GM21576 (cell line): ENCODE results near the gene VPS35.
A peak's percentile ranks its signal among the peaks of the same experiment; 100 is the strongest.
"Not testable (repeated sequence)": the region's sequence is repeated elsewhere in the genome, so short reads cannot be mapped to it uniquely, and the experiment has no call there.

Experiments used
- ATAC-seq: cut with Tn5 transposase; IDR thresholded peaks from one replicate; pipeline ENCODE4 v1.9.1; 2021; ENCODE audit warnings: mild to moderate bottlenecking, moderate library complexity; ENCODE audit not compliant: unreplicated experiment

The VPS35 gene

DNA sequence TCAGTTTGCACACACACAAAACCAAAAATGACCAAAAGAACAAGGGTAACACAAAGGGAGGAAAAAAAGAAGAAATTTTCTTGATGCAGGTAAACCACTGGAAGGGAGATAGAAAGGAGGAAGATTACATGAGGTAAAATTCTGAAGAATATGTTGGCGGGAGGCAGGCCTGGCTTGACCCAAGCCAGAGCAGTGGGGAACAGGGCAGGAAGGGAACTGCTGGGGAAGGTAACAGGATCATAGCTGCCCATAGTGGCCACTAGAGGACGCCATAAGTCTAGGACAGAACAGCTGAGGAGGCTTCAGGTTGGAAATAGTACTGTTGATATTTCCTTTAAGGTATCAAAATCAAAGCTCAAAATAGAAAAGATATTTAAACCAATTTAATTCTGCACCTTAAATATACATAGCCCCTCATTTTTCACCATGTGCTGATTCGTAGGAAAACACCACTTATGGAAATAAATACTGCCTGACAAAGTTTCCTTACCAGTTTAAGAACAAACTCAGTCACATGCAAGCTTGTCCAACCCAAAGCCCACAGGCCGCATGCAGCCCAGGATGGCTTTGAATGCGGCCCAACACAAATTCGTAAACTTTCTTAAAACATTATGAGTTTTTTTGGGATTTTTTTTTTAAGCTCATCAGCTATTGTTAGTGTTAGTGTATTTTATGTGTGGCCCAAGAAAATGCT lies 15.5 kb downstream of the VPS35 start:
- ATAC-seq, result peak; percentile 78

DNA sequence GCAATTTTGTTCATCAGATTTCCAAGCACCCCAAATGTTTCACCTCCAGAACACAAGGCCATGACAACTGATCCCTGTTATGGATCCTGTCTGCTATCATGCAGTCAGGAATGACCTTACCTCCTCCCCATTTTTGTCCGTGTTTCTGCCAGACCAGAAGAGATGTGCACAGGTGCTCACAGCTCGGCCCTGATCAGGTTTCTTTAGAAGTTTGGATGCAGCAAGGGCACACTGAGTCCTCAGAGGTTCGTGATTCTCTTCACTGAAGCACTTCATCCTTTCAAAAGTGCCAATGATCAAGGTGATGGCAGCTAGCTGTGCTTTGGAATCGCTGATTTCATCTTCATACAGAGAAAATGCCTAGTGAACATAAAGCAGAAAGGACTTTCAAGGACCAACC lies 26.9 kb downstream of the VPS35 start:
- ATAC-seq, result no peak

DNA sequence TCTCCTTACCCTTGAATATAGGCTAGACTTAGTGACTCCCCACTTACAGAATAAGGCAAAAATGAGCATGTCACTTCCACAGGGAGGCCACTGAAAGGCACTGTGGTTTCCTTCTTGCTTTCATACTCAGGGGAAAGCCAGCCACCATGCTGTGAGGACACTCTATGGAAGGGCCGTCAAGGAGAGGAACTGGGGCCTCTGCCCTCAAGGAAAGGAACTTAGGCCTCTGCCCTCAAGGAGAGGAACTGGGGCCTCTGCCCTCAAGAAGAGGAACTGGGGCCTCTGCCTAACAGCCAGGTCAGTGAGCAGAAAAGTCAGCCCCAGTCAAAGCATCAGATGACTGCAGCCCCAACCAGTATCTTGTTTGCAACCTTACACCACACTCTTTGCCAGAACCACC lies 30.1 kb downstream of the VPS35 start:
- peak; percentile 94 for ATAC-seq

DNA sequence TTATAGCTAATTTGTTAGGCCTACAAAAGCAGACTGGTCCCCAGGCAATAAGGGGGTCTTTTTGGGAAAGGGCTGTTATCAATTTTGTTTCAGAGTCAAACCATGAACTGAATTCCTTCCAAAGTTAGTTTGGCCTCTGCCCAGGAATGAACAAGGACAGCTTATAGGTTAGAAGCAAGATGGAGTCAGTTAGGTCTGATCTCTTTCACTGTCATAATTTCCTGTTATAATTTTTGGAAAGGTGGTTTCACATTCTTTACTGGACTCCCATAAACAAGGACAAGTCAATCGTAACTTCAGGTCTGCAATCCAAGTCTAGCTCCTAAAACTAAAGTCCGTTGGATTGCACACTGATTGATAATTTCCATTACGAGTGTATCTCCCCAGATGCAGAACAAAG lies 37.7 kb downstream of the VPS35 start:
- ATAC-seq, result no peak

DNA sequence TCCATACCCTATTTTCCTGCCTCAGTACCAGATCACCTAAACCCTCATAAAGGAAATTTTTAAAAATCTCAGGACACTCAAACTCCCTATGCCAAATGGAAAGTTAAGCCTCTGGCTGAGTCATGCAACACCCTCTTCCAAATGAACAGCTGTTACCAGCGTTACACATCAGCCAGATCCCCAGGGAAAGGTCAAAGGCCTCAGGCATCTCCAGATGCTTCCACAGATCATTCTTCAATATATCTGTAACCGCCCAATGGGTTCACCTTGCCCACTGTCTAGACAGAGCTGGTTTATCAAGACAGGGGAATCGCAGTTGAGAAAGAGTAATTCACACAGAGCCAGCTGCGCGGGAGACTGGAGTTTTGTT lies 38.7 kb downstream of the VPS35 start:
- no peak for ATAC-seq

DNA sequence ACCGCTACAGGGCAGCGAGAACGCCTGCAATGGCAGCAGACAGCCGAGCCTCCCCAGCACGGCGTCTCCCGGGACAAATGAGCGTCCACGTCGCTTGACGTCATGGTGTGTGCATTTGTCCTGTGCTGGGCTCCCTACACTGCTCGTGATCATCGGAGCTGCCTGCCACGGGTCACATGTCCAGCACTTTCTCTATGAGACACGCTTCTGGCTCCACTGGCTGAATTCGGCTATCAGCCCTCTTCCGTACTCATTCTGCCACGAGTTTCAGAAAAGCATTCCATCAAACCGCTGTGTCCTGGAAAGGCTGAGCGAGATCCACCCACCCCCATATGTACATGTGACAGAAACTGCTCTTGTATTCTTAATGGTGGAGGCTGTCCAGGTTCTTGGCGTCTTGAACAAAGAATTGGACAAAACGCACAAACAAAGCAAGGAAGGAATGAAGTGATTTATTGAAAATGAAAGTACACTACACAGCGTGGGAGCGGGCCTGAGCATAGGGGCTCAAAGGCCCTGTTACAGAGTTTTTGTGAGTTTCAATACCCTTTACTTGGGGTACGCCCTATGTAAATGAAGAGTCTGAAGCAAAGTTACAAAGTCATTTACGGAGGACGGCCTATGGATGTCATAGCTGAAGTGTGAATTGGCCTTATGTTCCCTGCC lies 39.3 kb downstream of the VPS35 start:
- ATAC-seq, result no peak

DNA sequence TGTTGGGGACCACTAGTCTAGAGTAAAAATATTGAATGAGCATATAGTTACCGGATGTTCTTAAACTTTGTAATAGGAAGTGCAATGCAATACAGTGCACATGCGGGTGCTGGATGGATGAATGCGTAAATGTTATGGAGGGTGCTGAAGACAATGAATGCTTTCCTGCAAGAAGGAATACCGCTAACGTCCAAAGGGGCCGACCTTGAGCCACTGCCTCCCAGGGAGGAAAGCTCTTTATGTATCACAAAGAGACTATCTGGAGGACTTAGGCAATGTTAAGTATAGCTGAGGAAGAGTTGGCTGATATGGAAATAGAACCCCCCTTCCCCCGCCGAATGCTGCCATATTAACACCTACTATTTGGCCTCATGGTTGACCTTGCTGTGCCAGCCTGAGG lies 40.3 kb downstream of the VPS35 start:
- ATAC-seq, result no peak

DNA sequence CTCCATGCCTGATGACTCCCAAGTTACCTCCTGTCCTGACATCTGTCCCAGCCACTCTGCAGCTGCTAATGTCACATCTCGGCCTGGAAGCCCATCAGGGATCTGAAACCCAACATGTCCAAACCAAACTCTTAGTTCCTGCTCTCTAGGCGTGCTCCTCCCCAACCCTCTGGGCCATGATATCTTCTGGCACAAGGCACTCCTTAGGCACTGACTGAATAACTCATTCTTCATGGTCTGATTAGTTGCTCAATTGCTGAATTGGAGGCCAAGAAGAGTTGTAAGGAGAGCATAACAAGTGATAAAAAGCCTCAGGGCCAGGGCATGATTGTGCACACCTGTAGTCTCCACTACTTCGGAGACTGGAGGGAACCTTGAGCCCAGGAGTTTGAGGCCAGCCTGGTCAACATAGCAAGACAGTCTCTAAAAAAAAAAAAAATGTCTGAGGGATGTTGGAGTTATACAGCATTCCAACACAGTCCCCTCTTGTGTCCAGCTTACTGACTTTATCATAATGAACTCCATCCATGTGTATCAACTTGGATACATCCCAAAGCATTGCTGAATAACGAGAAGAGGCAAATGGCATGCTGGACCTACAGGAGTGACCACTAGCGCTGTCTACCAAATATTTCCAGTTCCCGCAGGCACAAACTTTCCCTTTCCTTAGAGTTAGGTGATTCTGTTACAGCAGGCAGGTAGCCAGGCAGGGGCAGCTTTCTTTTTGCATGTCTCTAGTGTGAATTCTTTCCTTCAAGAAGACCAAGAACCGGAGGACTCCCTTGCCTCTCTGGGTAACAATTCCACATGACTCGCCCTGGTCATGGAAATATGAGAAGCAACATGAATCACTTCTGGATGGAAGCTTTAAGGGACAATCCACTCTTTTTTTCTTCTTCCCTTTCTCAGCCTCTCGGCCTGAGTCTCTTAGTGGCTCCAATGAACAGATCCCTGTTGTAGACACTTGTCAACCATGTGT lies 49.7 kb downstream of the VPS35 start:
- no peak for ATAC-seq

DNA sequence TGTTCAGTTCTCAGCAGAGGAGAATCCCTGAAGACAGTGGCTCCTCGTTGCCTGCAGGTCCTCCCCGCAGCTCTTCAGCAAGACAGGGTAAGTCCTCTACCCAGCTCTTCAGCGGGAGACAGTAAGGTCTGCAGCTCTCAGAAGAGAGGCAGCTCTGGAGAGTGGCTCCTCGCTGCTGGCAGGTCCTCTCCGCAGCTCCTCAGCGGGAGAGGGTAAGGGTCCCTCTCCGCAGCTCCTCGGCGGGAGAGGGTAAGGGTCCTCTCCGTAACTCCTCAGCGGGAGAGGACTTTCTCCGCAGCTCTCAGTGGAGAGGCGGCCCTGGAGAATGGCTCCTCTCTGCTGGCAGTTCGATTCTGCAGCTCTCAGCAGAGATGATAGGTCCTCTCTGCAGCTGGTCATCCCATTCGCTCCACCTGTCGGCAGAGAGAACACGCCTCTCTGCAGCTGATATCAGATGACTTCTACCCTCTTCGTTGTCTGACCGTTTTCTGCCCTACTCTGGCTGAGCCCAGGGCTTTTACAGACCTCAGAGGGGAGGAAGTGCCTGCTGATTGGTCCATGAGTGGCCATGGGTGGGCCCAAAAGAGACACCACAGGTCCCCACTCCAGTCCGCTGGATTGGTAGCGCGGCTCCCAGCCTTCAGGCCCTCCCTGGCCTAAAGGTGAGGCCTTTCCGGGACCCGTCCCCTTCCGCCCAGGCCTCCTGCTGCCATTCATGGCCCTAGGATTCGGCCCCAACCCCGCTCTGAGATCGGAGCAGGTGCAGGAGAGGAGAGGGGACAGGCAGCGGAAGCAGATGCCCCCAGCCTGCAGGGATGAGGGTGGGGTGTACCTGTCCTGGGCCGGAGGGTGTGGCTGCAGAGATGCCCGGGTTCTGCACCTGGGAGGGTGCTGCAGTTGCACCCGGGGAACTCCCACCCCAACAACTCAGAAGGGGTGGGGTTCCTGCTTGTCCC lies 55.9 kb downstream of the VPS35 start:
- ATAC-seq, result no peak

DNA sequence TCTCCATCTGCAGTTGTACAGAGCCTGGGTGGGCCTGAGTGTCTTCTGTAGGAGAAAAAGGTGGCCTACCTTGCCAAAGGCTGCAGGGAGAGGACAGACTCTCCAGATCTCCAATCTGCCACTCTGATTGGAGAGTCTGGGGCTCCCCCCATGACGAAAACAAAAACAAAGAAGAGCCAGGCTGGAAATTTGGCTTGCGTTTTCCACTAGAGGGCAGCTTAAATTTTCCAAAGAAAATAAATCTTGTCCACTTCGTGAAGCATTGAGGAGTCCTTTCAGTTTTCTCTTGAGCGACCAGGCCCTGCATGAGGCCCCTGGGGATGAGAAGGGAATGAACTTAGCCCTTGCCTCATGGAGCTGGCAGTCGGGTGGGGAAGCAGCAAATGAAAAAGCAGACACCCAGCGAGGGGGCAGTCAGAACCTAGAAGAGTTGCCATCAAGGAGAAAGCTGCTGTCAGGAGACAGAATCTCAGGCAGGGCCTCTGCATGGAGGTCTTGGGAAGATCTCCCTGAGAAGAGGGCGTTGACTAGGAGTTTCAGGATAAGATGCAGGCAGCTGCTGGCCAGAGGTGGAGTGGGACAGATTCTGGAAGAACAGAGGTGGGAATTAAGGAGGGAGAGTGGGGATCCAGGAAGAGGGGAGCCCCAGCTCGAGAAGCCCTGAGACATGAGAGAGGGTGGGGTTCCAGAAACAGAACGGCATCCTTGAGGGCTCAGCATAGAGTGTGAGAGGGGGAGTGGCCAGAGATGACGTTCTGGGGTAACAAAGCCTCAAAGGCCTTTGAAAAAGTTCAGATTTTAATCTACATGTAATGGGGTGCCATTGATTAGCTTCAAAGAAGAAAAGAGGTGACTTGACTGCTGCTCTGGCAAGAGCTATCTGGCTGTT lies 59.4 kb downstream of the VPS35 start:
- no peak for ATAC-seq

DNA sequence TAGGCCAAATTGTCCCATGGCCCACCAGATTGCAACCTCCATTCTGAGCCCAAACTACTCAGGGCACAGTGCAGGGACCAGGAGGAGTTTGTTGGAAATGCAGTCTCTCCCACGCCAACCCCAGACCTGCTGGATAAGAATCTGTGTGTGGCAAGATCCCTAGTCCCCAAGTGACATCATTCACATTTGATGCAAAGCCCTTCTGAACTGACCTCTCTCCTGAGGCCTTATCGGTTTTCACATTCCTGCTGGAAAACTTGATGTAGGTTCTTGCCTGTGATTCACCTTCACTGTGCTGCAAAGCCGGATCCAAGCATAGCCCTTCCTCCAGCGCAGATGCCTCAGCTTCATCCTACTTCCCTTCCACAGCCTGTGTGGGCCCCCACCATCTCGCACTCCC lies 61.2 kb downstream of the VPS35 start:
- ATAC-seq, result no peak

DNA sequence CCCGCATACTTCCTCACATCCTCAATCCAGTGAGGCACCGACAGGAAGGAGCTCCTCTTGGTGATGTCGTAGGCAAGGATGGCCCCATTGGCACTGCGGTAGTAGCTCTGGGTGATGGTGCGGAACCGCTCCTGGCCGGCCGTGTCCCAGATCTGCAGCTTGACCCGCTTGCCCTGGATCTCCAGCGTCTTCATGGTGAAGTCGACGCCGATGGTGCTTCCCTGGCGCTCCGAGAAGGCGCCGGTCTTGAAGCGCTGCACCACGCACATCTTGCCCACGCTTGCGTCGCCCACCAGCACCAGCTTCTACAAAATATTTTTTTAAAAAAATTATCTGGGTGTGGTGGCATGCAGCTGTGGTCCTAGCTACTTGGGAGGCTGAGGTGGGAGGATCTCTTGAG lies 62.3 kb downstream of the VPS35 start:
- ATAC-seq, result not testable (repeated sequence)

DNA sequence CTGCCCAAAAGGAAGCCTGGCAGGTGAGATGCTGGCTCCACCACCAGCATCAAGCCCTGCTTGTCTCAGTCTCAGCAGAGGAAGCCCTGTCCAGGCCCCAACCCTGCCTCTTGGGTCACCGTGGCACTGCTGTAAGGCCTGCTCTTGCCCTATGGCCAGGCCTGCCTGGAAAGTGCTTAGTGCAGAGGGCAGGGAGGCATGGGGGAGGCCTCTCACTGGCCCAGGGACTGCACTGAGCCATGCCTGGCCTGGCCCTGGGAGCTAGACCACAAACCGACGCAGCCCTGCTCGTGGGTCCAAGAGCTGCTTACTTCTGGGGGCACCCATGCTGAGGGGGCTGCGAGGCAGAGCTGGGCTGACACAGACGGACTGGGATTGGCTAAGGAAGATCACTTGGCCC lies 64.1 kb downstream of the VPS35 start:
- ATAC-seq, result not testable (repeated sequence)

DNA sequence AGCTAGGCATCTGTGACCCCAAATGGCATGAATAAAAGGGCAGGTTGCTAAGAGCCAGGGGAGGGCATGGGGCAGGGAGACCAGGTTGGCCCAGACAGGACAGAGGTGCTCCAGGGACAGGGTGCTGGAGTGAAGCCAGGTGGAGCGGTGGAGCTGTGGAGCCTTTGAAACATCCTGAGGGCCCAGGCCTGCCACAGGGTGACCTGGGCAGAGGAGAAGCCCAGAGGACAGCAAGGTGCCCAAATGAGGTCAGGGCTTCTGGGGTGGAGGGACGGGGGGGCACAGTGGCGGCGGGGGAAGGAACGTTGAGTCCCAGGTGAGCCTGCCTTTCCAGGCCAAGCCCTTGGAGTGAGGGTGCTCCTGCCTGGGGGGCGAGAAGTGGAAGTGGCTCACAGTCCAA lies 65.3 kb downstream of the VPS35 start:
- not testable (repeated sequence) for ATAC-seq

DNA sequence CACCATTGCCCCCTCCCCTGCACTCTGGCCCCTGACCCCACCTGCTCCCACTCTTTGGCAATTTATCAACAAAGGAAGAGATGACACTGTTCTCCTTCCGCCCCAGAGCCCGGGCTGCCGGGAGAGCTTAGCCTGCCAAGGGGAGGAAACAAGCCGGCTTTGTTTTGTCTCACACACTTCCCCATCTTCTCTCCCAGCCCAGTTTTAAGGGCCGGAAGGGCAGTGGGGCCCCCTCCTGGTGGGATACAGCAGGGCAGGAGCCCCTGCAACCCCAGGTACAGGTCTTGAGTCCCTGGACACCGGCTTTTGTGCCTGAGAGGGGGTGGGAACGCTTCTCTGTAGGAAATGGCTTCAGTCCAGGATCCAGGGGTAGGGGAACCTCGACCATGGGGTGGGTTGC lies 65.7 kb downstream of the VPS35 start:
- not testable (repeated sequence) for ATAC-seq

DNA sequence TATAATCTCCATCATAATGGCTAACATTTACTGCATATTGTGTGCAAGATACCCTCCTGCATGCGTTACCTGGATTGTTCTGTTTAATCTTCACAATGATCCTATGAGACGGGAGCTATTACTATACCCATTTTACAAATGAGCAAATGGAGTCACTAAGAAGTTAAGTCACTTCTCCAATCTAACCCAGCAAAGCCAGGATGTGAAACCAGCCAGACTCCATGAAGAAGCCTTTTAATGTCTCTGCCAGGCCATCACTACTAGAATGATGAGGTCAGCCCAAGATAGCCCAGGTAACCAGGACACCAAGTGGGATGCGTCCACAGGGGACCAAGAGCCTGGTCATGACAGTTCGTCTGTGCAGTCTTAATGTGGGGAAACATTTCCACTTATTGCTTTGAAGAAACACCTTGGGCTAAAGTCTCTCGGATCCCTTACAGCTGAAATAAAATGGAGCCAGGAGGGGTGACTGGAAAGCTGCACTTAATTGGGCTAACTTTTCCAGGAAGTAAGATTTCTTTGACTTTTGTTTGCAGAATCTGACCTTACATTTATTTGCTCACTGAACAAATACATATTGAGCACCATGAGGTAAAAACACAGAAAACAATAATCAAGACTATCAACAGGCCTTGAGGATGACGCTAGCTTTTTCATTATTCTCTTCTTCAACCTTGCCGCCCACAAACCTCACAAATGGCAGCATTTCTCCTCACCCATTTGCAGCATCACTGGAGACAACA lies 66.9 kb downstream of the VPS35 start:
- ATAC-seq, result no peak

DNA sequence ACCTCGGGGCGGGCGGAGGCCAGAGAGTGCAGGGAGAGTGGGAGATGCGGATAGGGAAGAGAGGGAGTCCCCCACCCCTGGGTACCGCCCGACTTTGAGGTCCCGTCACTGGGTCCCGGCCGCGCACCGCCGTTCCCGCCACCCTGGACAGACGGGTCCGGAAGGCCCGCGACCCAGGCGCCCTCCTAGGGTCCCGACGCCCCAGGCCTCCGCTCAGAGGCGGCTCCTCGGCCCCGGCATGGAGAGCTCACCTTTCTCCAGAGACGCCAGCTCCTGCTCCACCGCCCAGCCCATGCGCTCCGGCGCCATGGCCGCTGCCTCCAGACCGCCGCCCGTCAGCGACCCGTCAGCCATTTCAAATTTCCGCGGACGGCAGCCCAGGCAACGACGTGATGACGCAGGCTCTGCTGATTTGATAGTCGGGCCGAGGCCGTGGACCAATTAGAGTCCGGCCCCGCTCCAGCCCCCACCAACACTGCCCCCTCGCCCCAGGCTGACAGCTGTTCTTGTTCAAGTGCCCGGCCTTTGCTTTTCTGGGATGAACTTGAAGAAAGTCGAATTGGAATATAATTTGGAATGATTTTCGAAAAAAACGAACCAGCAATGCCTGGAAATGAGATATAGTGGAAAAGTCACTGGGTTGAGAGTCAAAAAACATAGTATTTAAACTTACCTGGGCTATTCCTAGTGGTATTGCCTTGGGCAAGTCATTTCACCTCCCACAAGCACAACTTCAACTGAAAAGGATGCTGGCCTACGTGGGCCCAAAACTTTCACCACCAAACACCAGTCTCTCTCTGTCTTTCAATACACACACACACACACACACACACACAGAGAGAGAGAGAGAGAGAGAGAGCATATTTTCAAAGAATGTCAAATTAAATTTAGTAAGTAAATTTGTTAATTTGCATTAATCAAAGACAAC lies 67.7 kb downstream of the VPS35 start, which contains the start of gene SHCBP1:
Gene SHCBP1 (minus strand): TSS at position 374 of the 928 bp plus-strand sequence. CDS start 20 bp downstream, at position 354.
- peak; percentile 92 for ATAC-seq
